Measurements from ENCODE around the gene PSAPL1. TPM values are rescaled to one million over a fixed set of nuclear protein-coding genes. Genes with fewer than 3 reads are reported as not detected.

Gene PSAPL1
- total RNA-seq, 1 donor from 2014 or later, result not detected

- H3K9me3 ChIP-seq (ENCODE audit: insufficient read depth, low read depth, low read length), result no peaks in the 10 kb centered on the region
- peaks cover 46% of the 10 kb centered on the region for H4K20me1 ChIP-seq (ENCODE audit: insufficient read depth, low read length)
- no peak for DNase-seq (ENCODE audit: low read depth)
- H3K9ac ChIP-seq (ENCODE audit: low read length), result no peak overlapping the region
- Mint-ChIP-seq H3K36me3 (ENCODE audit: low read depth, unreplicated experiment) (peaks cover 12% of the 10 kb centered on the region), H3K4me3 (ENCODE audit: unreplicated experiment) (no peak overlapping the region), H3K4me1 (ENCODE audit: low read depth, unreplicated experiment) (no peaks in the 10 kb centered on the region), H3K27me3 (ENCODE audit: low read depth, unreplicated experiment) (peaks cover 52% of the 10 kb centered on the region), H3K27ac (ENCODE audit: unreplicated experiment) (no peak overlapping the region), H3K9me3 (ENCODE audit: unreplicated experiment) (peaks cover 4% of the 10 kb centered on the region)
- no peaks in the 10 kb centered on the region for H3K79me2 ChIP-seq (ENCODE audit: insufficient read depth, low read length)
- H2AFZ ChIP-seq (ENCODE audit: low read depth, low read length), result no peak overlapping the region
- no peak overlapping the region for H3K4me3 ChIP-seq (ENCODE audit: insufficient read depth, low read depth, low read length)
- TF ChIP-seq CTCF (IDR thresholded peaks at IDR 0.05; ENCODE audit: insufficient read depth, low read depth, low read length) (no peak), EZH2 (IDR thresholded peaks at IDR 0.05; ENCODE audit: insufficient read depth, low read length) (no peak)
- H3K27me3 ChIP-seq (ENCODE audit: insufficient read depth, low read length), result no peaks in the 10 kb centered on the region
- H3K4me1 ChIP-seq (ENCODE audit: insufficient read depth, low read length), result no peaks in the 10 kb centered on the region
- FAIRE-seq, result no peak
- no peak overlapping the region for H3K4me2 ChIP-seq (ENCODE audit: low read length)
- no peak overlapping the region for H3K27ac ChIP-seq (ENCODE audit: low read depth, low read length)
- no peaks in the 10 kb centered on the region for H3K36me3 ChIP-seq (ENCODE audit: insufficient read depth, low read length)
These were observed 14.6 kb downstream of the PSAPL1 start for GRCh38 chr4:7419961-7420660.

DNA sequence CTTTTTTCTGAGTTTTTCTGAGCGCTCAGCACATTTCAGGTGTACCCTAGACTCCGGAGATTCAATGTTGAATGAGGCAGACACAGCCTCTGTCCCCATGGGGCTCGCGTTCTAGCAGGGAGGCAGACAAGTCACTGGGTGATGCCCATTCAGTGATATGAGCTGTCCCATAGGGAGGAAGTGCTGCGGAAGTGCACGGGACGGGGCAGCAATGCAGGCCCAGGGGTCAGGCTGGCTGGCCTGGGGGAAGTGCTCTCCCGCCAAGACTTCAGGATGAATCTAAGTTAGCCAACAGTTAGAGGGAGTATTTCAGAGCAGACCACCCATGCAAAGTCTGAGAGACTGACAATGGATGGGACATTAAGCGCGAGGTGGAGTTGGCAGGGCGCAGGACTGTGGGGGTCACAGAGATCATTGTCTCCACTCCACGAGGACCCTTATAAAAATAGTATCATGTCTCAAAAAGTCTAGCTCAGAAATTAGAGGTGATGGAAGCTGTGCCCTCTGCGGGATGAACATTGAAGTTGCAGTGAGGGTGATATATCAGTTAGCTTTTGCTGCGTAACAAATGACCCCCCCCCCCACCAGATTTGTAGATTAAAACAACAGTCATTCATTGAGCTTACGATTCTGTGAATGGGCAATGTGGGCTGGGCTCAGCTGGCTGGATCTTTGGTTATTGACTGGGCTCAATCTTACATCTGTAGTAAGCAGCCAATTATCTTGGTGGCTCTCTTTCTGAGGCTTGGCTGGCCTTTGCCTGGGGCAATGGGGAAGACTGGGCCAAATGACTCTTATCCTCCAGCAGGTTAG lies 16.4 kb downstream of the PSAPL1 start:
- Histone ChIP-seq H3K4me3 (ENCODE audit: insufficient read depth, low read depth, low read length) (no peak overlapping the region), H3K4me2 (ENCODE audit: low read length) (no peak overlapping the region), H4K20me1 (ENCODE audit: insufficient read depth, low read length) (peaks cover 41% of the 10 kb centered on the region), H3K79me2 (ENCODE audit: insufficient read depth, low read length) (no peaks in the 10 kb centered on the region), H2AFZ (ENCODE audit: low read depth, low read length) (no peak overlapping the region), H3K4me1 (ENCODE audit: insufficient read depth, low read length) (no peaks in the 10 kb centered on the region), H3K27ac (ENCODE audit: low read depth, low read length) (no peak overlapping the region), H3K27me3 (ENCODE audit: insufficient read depth, low read length) (no peaks in the 10 kb centered on the region), H3K36me3 (ENCODE audit: insufficient read depth, low read length) (no peaks in the 10 kb centered on the region), H3K9ac (ENCODE audit: low read length) (no peak overlapping the region), H3K9me3 (ENCODE audit: insufficient read depth, low read depth, low read length) (no peaks in the 10 kb centered on the region)
- H3K4me3 Mint-ChIP-seq (ENCODE audit: unreplicated experiment), result no peak overlapping the region
- H3K9me3 Mint-ChIP-seq (ENCODE audit: unreplicated experiment), result peaks cover 4% of the 10 kb centered on the region
- peaks cover 58% of the 10 kb centered on the region for H3K27me3 Mint-ChIP-seq (ENCODE audit: low read depth, unreplicated experiment)
- TF ChIP-seq CTCF (IDR thresholded peaks at IDR 0.05; ENCODE audit: insufficient read depth, low read depth, low read length), result no peak
- TF ChIP-seq EZH2 (IDR thresholded peaks at IDR 0.05; ENCODE audit: insufficient read depth, low read length), result no peak
- DNase-seq (ENCODE audit: low read depth) (no peak), FAIRE-seq (no peak)
- H3K36me3 Mint-ChIP-seq (ENCODE audit: low read depth, unreplicated experiment), result peaks cover 15% of the 10 kb centered on the region
- no peaks in the 10 kb centered on the region for H3K4me1 Mint-ChIP-seq (ENCODE audit: low read depth, unreplicated experiment)
- H3K27ac Mint-ChIP-seq (ENCODE audit: unreplicated experiment), result peak overlapping the region; percentile 34

All from astrocyte (in vitro differentiated cells and primary cell).